A549 (cell line): Measurements from ENCODE around the gene IFI44.

Experiments
- CEBPB ChIP-seq, 2 experiments: fragments of >200 bp in 1 of 2; sonication (Bioruptor Twin) in 1 of 2; formaldehyde crosslinking in 1 of 2; IDR thresholded peaks; 2 replicates each; pipeline ENCODE4 v1.6.1; 2012 to 2016
- CHD2 ChIP-seq: fragments of 150-350 bp; IDR thresholded peaks from 2 replicates; pipeline ENCODE4 v1.6.1; 2014; ENCODE audit warnings: low read length; ENCODE audit not compliant: partially characterized antibody
- ELK1 ChIP-seq: fragments of 150-350 bp; IDR thresholded peaks from 2 replicates; pipeline ENCODE4 v1.6.1; 2014; ENCODE audit warnings: low read depth, mild to moderate bottlenecking, low read length
- EP300 ChIP-seq, 2 experiments: fragments of >200 bp; sonication (Bioruptor Twin); formaldehyde crosslinking; IDR thresholded peaks; 2 replicates in 1 of 2; 3 replicates in 1 of 2; pipeline ENCODE4 v1.6.1; 2016 to 2017
- GATA3 ChIP-seq: IDR thresholded peaks from 2 replicates; pipeline ENCODE4 v1.6.1; 2012; ENCODE audit warnings: borderline replicate concordance
- MYC ChIP-seq: IDR thresholded peaks from 2 replicates; pipeline ENCODE4 v1.6.1; 2012; ENCODE audit warnings: mild to moderate bottlenecking, inconsistent platforms, low read length, improper control_type of control experiment, borderline replicate concordance
- POLR2A ChIP-seq: IDR thresholded peaks from 2 replicates; pipeline ENCODE4 v1.6.1; 2012; ENCODE audit warnings: mild to moderate bottlenecking, low read length
- SMC3 ChIP-seq: fragments of >200 bp; sonication (Bioruptor Twin); formaldehyde crosslinking; IDR thresholded peaks from 3 replicates; pipeline ENCODE4 v1.6.1; 2018; ENCODE audit warnings: inconsistent platforms
- USF2 ChIP-seq: fragments of 450-650 bp; IDR thresholded peaks from 2 replicates; pipeline ENCODE4 v1.6.1; 2014; ENCODE audit warnings: antibody characterized with exemption
- TF ChIP-seq, protein P1 (sequence below): fragments of >200 bp; sonication (Bioruptor Twin); formaldehyde crosslinking; IDR thresholded peaks from 3 replicates; pipeline ENCODE4 v1.5.1; 2016
- TF ChIP-seq, protein P2 (sequence below): IDR thresholded peaks from 2 replicates; pipeline ENCODE4 v1.6.1; 2012

DNA sequence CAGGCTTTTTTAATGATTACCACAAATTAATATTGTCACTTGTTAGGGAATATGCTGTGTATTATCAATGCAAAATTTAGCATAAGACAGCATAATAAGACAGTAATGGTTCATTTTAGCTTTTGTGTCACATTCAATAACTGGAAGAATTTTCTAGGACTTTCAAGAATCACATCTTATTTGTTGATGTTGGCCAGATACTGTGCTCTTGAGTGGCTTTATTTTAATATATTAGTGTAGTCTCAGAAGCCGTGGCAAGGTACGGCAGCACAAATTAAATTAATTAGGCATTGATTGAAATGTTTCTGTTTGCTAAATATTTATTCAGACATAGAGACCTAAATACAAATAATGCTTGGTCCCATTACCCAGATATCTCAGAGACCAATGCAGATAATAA, 19.0 kb upstream of the IFI44 start:
- TF ChIP-seq, protein P1, sequence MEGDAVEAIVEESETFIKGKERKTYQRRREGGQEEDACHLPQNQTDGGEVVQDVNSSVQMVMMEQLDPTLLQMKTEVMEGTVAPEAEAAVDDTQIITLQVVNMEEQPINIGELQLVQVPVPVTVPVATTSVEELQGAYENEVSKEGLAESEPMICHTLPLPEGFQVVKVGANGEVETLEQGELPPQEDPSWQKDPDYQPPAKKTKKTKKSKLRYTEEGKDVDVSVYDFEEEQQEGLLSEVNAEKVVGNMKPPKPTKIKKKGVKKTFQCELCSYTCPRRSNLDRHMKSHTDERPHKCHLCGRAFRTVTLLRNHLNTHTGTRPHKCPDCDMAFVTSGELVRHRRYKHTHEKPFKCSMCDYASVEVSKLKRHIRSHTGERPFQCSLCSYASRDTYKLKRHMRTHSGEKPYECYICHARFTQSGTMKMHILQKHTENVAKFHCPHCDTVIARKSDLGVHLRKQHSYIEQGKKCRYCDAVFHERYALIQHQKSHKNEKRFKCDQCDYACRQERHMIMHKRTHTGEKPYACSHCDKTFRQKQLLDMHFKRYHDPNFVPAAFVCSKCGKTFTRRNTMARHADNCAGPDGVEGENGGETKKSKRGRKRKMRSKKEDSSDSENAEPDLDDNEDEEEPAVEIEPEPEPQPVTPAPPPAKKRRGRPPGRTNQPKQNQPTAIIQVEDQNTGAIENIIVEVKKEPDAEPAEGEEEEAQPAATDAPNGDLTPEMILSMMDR, result no peak
- TF ChIP-seq USF2, result no peak
- TF ChIP-seq GATA3, result no peak
- TF ChIP-seq SMC3, result no peak
- no peak for TF ChIP-seq CEBPB (IDR thresholded peaks at IDR 0.05)
- TF ChIP-seq CHD2, result no peak
- no peak for TF ChIP-seq EP300 (IDR thresholded peaks at IDR 0.05)
- TF ChIP-seq POLR2A, result no peak
- no peak for TF ChIP-seq MYC
- no peak for TF ChIP-seq ELK1
- TF ChIP-seq, protein P2, sequence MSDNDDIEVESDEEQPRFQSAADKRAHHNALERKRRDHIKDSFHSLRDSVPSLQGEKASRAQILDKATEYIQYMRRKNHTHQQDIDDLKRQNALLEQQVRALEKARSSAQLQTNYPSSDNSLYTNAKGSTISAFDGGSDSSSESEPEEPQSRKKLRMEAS, result no peak
